Parathyroid adenoma (tissue), 2 donors: ENCODE data around the gene TDRD9.

Source experiments
- H2AFZ ChIP-seq: fragments of 300-600 bp; sonication (generic); one replicate; pipeline ENCODE4 v1.7.0; 2017; ENCODE audit warnings: antibody characterized with exemption, mild to moderate bottlenecking
- H3K27ac ChIP-seq: fragments of 300-600 bp; sonication (generic); one replicate; pipeline ENCODE4 v1.7.0; 2017
- H3K27me3 ChIP-seq: fragments of 300-600 bp; sonication (generic); one replicate; pipeline ENCODE4 v1.7.0; 2017; ENCODE audit warnings: low read length; ENCODE audit not compliant: control insufficient read depth, insufficient read depth
- H3K36me3 ChIP-seq: fragments of 300-600 bp; sonication (generic); one replicate; pipeline ENCODE4 v1.7.0; 2017; ENCODE audit warnings: low read length; ENCODE audit not compliant: control insufficient read depth, insufficient read depth
- H3K4me1 ChIP-seq: fragments of 300-600 bp; sonication (generic); one replicate; pipeline ENCODE4 v1.7.0; 2017; ENCODE audit warnings: control low read depth
- H3K4me2 ChIP-seq: fragments of 300-600 bp; sonication (generic); one replicate; pipeline ENCODE4 v1.7.0; 2017; ENCODE audit warnings: low read length
- H3K4me3 ChIP-seq: fragments of 300-600 bp; sonication (generic); one replicate; pipeline ENCODE4 v1.7.0; 2017; ENCODE audit warnings: low read depth, low read length
- H3K79me2 ChIP-seq: fragments of 300-600 bp; sonication (generic); one replicate; pipeline ENCODE4 v1.7.0; 2017; ENCODE audit warnings: control low read depth
- H3K9ac ChIP-seq: fragments of 300-600 bp; sonication (generic); one replicate; pipeline ENCODE4 v1.7.0; 2017; ENCODE audit warnings: mild to moderate bottlenecking
- H3K9me3 ChIP-seq: fragments of 300-600 bp; sonication (generic); one replicate; pipeline ENCODE4 v1.7.0; 2017; ENCODE audit warnings: low read length; ENCODE audit not compliant: control insufficient read depth
- CTCF ChIP-seq: fragments of 300-600 bp; sonication (generic); IDR thresholded peaks from one replicate; pipeline ENCODE4 v1.7.0; 2017; ENCODE audit warnings: antibody characterized with exemption, mild to moderate bottlenecking
- donor health status: primary hyperparathyroidism.

Gene TDRD9

DNA sequence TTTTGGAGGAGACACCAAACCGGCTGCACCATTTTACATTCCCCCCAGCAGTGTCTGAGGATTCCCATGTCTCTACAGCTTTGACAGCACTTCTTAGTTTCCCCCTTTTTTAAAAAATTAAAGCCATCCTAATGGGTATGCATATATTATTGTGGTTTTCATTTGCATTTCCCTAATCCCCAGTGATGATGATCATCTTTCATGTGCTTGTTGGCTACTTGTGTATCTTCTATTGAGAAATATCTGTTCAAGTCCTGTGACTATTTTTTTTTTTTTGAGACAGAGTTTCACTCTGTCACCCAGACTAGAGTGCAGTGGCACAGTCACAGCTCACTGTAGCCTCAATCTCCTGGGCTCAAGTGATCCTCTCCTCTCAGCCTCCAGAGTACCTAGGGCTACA is 134.0 kb downstream of the TDRD9 start:
- H3K9me3 ChIP-seq: no peaks in the 10 kb centered on the region
- H3K4me3 ChIP-seq: no peak overlapping the region
- H3K4me2 ChIP-seq: no peak overlapping the region
- no peaks in the 10 kb centered on the region for H3K79me2 ChIP-seq
- H3K27me3 ChIP-seq: no peaks in the 10 kb centered on the region
- no peak for TF ChIP-seq CTCF
- H3K4me1 ChIP-seq: no peaks in the 10 kb centered on the region
- H3K9ac ChIP-seq: no peak overlapping the region
- no peaks in the 10 kb centered on the region for H3K36me3 ChIP-seq
- H2AFZ ChIP-seq: no peak overlapping the region
- H3K27ac ChIP-seq: no peak overlapping the region

GRCh38 chr14:104064003-104064402 is 135.7 kb downstream of the TDRD9 start:
- H2AFZ ChIP-seq: no peak overlapping the region

GRCh38 chr14:104066279-104066678 is 138.0 kb downstream of the TDRD9 start:
- TF ChIP-seq CTCF: no peak
- no peaks in the 10 kb centered on the region for H3K36me3 ChIP-seq
- no peak overlapping the region for H3K9ac ChIP-seq
- no peaks in the 10 kb centered on the region for H3K27me3 ChIP-seq
- H2AFZ ChIP-seq: no peak overlapping the region
- H3K79me2 ChIP-seq: no peaks in the 10 kb centered on the region
- H3K4me2 ChIP-seq: no peak overlapping the region
- no peak overlapping the region for H3K4me3 ChIP-seq
- H3K4me1 ChIP-seq: no peaks in the 10 kb centered on the region
- H3K9me3 ChIP-seq: no peaks in the 10 kb centered on the region
- H3K27ac ChIP-seq: no peak overlapping the region

More at GRCh38 chr14:104064003-104064402, 135.7 kb downstream of the TDRD9 start:
- no peak overlapping the region for H3K4me3 ChIP-seq
- H3K79me2 ChIP-seq: no peaks in the 10 kb centered on the region
- H3K36me3 ChIP-seq: no peaks in the 10 kb centered on the region
- no peak overlapping the region for H3K4me2 ChIP-seq
- no peaks in the 10 kb centered on the region for H3K4me1 ChIP-seq
- no peak overlapping the region for H3K27ac ChIP-seq
- H3K27me3 ChIP-seq: no peaks in the 10 kb centered on the region
- no peak for TF ChIP-seq CTCF
- H3K9me3 ChIP-seq: no peaks in the 10 kb centered on the region
- H3K9ac ChIP-seq: no peak overlapping the region

GRCh38 chr14:104066719-104067295 is 138.6 kb downstream of the TDRD9 start:
- Histone ChIP-seq H3K4me1 (no peaks in the 10 kb centered on the region), H3K79me2 (no peaks in the 10 kb centered on the region), H3K36me3 (no peaks in the 10 kb centered on the region), H3K9me3 (no peaks in the 10 kb centered on the region), H3K9ac (no peak overlapping the region), H2AFZ (no peak overlapping the region), H3K4me2 (no peak overlapping the region), H3K27me3 (no peaks in the 10 kb centered on the region), H3K4me3 (no peak overlapping the region), H3K27ac (no peak overlapping the region)
- TF ChIP-seq CTCF: no peak

DNA sequence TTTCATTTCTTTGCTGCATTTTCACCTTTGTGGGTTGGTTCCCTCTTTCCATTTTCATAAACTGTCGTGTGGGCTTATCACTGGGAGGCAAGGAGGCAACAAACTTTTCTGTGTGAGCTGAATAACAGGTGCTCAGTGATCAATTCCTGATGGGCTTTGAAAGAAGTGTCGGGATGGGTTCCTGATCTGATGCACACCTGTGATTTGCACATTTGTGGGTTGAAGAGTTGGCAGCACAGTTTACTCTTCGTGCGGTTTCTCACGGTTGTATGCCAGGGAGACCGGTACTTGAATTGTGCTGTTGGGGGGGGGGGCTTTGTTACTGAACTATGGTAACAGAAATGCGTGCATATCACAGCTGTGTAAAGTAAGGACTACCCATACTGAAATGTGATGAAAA is 141.3 kb downstream of the TDRD9 start:
- Histone ChIP-seq H3K27ac (no peak overlapping the region), H3K36me3 (no peaks in the 10 kb centered on the region), H3K4me3 (no peak overlapping the region), H3K9me3 (no peaks in the 10 kb centered on the region), H3K4me2 (no peak overlapping the region), H3K79me2 (no peaks in the 10 kb centered on the region), H3K9ac (no peak overlapping the region), H3K27me3 (no peaks in the 10 kb centered on the region), H3K4me1 (no peaks in the 10 kb centered on the region), H2AFZ (no peak overlapping the region)
- TF ChIP-seq CTCF: no peak
